ENCODE data around the gene JPH2.

- TF ChIP-seq, protein P1, sequence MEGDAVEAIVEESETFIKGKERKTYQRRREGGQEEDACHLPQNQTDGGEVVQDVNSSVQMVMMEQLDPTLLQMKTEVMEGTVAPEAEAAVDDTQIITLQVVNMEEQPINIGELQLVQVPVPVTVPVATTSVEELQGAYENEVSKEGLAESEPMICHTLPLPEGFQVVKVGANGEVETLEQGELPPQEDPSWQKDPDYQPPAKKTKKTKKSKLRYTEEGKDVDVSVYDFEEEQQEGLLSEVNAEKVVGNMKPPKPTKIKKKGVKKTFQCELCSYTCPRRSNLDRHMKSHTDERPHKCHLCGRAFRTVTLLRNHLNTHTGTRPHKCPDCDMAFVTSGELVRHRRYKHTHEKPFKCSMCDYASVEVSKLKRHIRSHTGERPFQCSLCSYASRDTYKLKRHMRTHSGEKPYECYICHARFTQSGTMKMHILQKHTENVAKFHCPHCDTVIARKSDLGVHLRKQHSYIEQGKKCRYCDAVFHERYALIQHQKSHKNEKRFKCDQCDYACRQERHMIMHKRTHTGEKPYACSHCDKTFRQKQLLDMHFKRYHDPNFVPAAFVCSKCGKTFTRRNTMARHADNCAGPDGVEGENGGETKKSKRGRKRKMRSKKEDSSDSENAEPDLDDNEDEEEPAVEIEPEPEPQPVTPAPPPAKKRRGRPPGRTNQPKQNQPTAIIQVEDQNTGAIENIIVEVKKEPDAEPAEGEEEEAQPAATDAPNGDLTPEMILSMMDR (IDR thresholded peaks at IDR 0.05) = no peak
- TF ChIP-seq ZFX (IDR thresholded peaks at IDR 0.05; ENCODE audit: borderline replicate concordance) = no peak
Measured at GRCh38 chr20:44210406-44211176, 23.6 kb upstream of the JPH2 start, which contains the start of gene OSER1.

Data from 22Rv1 (cell line).